Right forelimb (tissue), 1 donor: ENCODE results near the gene NTPCR.
"Not testable (repeated sequence)": the region's sequence is repeated elsewhere in the genome, so short reads cannot be mapped to it uniquely, and the experiment has no call there.

ENCODE experiments used
- DNase-seq: peaks from one replicate; pipeline ENCODE4 v3.0.0-alpha.2; 2018

Gene NTPCR

GRCh38 chr1:232987046-232987773 is 36.8 kb downstream of the NTPCR start:
- no peak for DNase-seq

DNA sequence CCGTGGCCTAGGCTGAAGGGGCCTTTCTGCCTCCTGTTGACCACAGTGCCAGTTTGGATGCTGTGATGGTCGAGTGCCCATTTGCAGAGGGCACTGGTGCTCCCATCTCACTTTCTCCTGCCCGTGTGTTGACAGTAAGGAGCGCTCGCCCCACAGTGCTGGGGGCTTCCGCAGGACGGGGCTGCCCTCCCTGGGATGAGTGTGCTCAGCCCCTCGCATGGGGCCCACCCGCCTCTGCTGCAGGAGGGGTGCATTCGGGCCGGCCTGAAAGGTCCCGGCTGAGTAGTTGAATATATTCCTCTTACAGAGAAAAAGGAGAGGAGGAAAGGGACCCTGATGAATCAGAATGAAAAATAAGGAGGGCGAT is 37.3 kb downstream of the NTPCR start:
- DNase-seq: no peak

DNA sequence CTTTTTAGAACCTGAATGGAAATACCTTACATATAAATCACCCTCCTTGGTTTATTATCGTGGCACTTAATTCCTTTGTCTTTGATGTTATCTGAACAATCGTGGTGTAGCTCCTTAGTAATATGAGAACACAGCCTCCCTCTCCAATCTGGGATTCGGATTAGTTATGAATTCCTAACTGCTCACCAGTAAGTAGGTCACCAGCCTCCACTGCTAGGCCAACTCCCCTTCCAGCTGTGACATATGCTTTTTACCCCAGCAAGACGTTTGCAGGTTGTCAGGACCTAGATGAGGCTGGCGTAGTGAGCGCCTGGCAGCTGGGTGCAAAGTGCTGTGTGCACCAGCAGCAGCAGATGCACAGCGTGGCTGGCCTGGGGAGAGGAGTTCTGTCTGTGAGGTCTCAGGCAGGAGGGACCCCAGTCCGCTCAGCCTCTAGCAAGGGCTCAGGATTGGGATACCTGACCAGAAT is 38.2 kb downstream of the NTPCR start:
- no peak for DNase-seq

- DNase-seq: no peak
Observed at GRCh38 chr1:232990176-232991128, 40.0 kb downstream of the NTPCR start.

- DNase-seq: no peak
Observed at GRCh38 chr1:232991238-232991637, 40.8 kb downstream of the NTPCR start.

DNA sequence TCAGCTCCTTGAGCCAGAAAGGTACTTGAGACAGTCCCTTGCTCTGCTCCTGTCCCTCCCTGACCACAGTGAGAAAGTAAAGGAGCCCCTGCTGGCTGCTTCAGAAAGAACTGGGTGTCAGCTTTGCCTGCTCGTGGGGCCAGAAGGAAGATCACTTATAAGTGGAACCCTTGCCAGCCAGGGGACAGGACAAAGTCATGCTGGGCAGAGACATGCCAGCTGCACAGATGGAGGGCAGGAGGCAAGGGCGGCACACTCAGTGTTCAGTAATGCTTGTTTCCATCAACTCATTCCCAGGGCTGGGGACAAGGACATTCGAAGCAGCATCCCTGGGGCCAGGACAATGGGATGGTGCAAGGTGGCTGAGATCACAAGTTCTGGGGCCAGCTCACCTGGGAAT is 41.8 kb downstream of the NTPCR start:
- no peak for DNase-seq

GRCh38 chr1:232993555-232993954 is 43.1 kb downstream of the NTPCR start:
- DNase-seq: no peak

DNA sequence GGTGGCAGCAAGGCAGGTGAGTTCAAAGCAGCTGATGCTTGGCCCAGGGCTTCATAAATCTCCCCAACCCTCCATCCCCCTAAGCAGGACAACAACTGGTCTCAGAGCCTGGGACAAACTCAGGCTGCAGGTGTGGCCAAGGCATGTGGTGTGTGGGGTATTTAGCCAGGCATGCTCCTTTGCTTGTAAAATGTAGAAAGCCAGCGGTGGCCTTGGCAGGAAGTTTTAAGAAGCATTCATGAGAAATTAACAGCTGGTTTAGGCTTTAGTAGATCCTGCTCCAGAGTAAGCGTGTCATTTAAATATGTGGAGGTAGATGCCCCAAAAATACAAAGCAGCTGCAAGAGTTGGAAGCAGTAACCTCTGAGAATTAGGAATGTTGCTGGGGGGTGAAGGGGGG is 44.8 kb downstream of the NTPCR start:
- DNase-seq: no peak

DNA sequence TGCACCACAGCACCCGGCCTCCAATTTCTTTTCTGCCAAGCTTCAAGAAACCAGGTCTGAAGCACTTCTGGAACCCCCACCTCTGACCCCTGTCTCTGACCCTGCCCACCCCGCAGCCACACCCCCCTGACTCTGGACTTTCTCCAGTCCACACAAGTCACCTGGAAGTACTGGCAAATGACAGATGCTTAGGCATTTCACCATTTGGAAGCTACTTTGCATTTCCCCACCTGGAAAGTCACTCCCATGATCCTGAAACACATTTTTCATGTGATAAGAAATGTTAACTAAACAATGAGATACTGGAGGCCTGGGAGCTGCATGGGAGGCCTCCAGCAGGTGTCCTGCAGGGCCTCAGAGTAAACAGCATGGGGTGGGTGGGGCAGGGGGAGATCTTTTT is 45.7 kb downstream of the NTPCR start:
- no peak for DNase-seq

GRCh38 chr1:232998138-232998537 is 47.7 kb downstream of the NTPCR start:
- no peak for DNase-seq

DNA sequence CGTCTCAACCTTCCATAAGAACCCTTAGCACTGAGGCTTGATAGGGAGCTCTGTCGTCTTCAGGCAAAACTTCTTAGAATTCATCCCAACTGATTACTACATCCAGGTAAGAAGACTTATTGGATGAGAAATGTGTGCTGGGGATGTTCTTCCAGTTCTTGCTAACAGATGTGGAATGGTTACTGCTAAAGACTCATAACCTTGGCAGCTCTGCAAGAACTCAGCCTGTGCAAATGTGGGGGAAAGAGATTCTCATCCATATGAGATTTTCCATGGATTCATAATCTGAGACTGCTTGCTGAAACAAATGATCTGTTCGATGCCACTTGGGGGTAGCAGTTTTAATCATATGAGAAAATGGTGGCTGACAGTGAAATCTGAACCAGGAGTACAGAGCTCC is 48.2 kb downstream of the NTPCR start:
- no peak for DNase-seq

- no peak for DNase-seq
Observed at GRCh38 chr1:232999956-233000625, 49.7 kb downstream of the NTPCR start.

DNA sequence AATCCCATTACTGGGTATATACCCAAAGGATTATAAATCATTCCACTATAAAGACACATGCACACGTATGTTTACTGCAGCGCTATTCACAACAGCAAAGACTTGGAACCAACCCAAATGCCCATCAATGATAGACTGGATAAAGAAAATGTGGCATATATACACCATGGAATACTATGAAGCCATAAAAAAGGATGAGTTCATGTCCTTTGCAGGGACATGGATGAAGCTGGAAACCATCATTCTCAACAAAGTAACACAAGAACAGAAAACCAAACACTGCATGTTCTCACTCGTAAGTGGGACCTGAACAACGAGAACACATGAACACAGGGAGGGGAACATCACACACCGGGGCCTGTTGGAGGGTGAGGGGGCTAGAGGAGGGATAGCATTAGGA is 53.2 kb downstream of the NTPCR start:
- not testable (repeated sequence) for DNase-seq

DNA sequence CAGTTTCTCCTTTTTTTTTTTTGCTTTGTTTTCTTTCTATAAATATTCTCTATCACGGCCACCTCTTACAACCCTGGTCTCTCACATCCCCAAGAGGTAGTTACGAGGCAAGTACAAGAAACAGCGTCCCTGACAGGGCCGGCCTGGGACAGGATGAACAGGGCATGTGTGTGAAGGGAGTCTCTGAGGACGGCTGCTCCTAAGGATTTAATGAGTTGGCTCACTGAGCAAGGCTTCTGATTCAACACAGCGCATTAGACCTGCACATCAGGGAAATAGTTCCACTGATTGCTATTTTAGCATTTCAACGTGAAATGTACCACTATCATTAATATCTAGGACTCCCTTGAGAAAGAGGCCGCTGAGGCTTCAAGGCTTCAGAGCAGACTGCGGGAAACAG is 54.0 kb downstream of the NTPCR start:
- no peak for DNase-seq

- DNase-seq: no peak
Observed at GRCh38 chr1:233005156-233005555, 54.7 kb downstream of the NTPCR start.

DNA sequence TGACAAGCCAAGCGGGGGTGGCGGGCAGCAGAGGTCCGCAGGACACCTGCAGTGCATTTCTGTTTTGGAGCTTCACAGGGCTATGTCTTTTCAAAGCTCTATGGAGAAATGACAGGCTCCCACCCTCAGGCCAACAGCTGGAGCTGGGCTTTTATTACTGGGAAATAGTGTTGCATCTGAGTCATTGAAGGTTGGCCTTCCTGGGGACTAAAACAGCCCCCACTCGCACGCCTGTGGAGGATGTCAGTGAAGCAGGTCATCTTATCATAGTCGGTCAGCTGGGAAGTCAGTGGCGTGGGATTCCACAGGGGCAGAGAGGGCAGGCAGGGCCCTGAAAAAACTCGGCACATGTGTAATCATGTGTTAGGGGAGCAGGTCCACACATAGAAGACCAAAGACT is 55.3 kb downstream of the NTPCR start:
- no peak for DNase-seq

- no peak for DNase-seq
Observed at GRCh38 chr1:233006108-233006507, 55.7 kb downstream of the NTPCR start.

- DNase-seq: no peak
Observed at GRCh38 chr1:233006541-233006973, 56.1 kb downstream of the NTPCR start.

GRCh38 chr1:233010146-233010545 is 59.7 kb downstream of the NTPCR start:
- no peak for DNase-seq

GRCh38 chr1:233012021-233012420 is 61.6 kb downstream of the NTPCR start:
- no peak for DNase-seq

DNA sequence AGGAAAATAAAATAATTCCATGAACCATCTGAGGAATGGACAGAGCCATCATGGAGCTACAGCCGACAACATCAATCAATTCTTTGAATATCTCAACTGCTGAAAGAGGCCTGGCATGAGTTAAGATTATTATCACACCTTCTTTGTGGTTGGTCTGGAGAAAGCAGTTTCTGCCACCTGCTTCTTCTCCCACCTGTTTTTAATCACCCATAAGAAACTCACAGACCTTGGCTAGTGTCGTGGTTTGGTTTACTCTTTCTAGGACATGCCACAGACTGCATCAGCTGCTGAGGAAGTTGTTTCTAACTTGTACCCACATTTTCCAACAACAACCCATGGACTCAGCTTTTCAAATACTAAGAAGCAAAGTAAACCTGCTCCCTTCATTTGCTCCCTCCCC is 65.6 kb downstream of the NTPCR start:
- no peak for DNase-seq

DNA sequence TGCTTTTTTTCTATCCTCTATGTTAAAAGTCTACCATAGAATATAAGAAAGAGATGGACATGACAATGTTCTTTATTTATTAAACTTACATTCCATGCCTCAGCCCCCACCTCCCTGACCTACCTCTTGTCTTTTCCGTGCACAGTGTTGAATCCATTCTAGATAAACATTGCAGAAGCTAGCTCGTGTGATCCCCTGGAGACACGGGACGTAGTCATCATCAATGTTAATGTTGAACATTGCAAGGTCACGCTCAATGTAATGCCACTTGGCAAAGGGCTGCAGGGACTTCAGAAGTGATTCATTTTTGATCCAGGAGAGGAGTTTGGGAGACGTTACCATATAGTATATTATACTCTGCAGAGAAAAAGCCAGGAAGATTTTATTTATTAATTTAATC is 66.4 kb downstream of the NTPCR start:
- no peak for DNase-seq

DNA sequence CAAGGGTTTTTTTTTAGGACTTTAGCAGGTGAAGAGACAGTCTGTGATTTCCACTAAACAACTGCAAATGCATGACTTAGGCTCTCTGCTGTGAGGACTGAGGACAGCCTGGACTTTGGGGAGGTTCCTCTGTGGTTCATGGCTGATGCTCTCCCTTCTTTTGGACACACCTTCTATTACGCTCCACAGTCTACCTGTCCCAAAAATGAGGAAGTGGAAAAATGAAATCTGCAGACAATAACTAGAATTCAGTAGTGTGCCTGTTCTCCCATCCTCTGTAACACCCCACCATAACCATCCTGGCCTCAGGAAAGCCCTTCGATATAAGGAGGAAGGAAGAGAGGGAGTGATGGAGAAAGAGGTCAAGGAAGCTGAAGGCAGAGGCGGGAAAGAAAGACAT is 68.7 kb downstream of the NTPCR start:
- DNase-seq: no peak
